Inferior parietal cortex (tissue), 1 donor: ENCODE data around the gene ANKS1B.
"Not testable (repeated sequence)": the region's sequence is repeated elsewhere in the genome, so short reads cannot be mapped to it uniquely, and the experiment has no call there.

Experiments used
- DNase-seq: peaks from one replicate; pipeline ENCODE4 v3.0.0-alpha.2; 2016; ENCODE audit errors: extremely low spot score

The ANKS1B gene

GRCh38 chr12:99598785-99599184 is 386.0 kb downstream of the ANKS1B start:
- no peak for DNase-seq

GRCh38 chr12:99596762-99597161 is 388.0 kb downstream of the ANKS1B start:
- no peak for DNase-seq

- not testable (repeated sequence) for DNase-seq
Observed at GRCh38 chr12:99577125-99577524, 407.6 kb downstream of the ANKS1B start.

GRCh38 chr12:99573980-99574379 is 410.8 kb downstream of the ANKS1B start:
- DNase-seq = no peak

- no peak for DNase-seq
Observed at GRCh38 chr12:99567072-99567471, 417.7 kb downstream of the ANKS1B start.

DNA sequence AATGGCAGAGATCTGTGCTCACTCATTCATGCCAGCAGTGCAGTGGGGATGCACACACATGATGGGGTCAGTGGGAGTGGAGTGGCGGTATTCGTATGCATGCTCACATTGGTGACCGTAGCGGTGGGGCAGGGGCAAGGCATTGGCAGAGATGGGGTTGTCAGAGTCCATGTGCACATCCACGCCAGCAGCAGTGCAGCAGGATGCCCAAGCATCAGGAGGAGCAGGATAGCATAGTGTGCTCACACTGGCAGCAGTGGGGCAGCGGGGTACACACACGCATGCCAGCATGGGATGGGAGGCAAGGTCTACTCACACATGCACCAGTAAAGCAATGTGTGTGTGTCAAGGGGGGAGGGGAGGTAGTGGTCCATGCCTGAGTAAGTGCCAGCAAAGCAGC is 426.6 kb downstream of the ANKS1B start:
- DNase-seq = no peak

GRCh38 chr12:99553461-99553860 is 431.3 kb downstream of the ANKS1B start:
- no peak for DNase-seq

- no peak for DNase-seq
Observed at GRCh38 chr12:99552022-99552421, 432.7 kb downstream of the ANKS1B start.

GRCh38 chr12:99549651-99550050 is 435.1 kb downstream of the ANKS1B start:
- DNase-seq = no peak

DNA sequence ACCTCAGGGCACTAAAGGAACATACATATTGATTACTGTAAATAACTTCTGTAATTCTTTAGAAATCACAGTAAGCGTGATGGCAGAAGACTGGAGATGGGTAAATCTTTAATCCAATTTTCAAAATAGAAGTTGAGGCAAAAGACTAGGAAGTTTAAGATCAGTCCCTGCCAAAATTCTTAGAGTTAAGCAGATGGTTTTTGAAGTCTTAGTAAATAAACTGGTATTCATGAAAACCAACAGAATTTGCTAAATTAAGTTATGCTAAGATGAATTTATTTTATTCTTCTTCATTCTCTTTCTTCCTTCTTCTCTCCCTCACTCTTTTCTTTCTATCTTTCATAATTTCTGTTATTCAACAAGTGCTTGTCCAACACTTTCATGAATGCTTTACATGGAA is 435.5 kb downstream of the ANKS1B start:
- DNase-seq = no peak

DNA sequence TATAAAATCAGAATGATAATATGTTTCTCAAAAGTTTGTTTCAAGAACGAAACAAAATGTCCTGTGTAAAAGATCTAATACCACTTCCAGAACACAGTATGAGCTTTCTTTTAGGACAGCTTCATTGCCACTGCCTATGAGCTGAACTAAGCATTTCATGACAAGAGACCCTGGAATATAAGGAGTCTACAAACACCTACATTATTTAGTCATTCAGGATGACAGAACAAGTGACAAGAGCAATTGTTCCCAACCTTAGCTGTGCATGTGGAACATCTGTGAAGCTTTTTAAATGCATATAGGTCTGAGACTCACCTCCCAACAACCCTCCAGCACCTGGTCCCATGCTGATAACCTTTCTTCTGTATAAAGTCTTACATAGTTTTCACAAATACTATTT is 440.3 kb downstream of the ANKS1B start:
- no peak for DNase-seq

DNA sequence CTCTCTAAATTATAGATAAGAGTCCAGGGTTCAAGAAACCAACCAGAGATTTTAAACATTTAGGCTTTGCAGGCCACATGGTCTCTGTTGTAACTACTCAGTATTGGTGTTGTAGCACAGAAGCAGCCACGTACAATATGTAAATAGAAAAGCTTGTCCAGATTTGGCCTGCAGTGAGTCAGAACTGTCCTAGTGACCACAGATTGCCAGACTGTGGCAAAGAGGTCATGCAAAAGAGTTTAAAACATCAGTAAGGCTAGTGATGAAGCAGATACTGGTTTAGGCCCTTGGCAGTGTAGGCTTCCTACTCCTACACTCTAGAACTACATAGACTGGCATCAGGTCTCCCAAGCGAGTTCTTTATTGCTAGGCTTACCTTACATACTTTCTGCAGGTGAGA is 454.8 kb downstream of the ANKS1B start:
- DNase-seq = no peak

DNA sequence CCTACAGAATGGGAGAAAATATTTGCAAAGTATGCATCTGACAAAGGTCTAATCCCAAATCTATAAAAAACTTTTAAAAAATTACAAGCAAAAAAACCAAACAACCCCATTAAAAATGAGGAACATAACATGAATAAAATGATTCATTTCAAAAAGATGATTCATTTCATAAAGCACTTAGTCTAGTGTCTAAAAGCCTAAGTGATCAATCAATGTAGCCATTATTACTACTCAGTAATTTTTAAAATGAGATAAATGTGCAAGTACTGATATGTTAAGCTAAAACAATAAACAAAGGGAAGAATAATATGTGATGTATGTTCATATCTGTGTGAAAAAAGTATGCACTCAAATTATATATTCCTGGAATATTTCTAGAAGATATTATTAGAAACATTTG is 456.3 kb downstream of the ANKS1B start:
- DNase-seq = no peak

DNA sequence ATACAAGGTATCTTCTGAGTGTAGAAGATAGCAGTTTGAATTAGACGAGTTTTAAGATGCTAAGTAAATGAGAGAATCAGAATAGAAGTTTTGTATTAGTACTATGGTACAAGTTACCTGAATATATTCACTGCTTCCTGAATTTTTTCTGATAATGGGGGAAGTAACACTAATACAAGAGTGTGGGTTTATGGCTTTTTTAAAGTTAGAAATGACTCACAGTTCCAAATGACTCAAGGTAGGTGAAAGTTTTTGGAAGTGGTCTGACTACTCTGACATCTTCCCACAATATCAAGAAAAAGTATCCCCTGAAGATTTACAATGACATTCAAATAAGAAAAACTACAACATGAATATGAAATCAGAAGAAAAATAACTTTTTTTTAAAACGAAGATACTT is 460.9 kb downstream of the ANKS1B start:
- DNase-seq = no peak

- no peak for DNase-seq
Observed at GRCh38 chr12:99522456-99522855, 462.3 kb downstream of the ANKS1B start.

- DNase-seq = no peak
Observed at GRCh38 chr12:99521664-99522063, 463.1 kb downstream of the ANKS1B start.

- no peak for DNase-seq
Observed at GRCh38 chr12:99513066-99513465, 471.7 kb downstream of the ANKS1B start.

GRCh38 chr12:99505805-99506204 is 478.9 kb downstream of the ANKS1B start:
- no peak for DNase-seq

DNA sequence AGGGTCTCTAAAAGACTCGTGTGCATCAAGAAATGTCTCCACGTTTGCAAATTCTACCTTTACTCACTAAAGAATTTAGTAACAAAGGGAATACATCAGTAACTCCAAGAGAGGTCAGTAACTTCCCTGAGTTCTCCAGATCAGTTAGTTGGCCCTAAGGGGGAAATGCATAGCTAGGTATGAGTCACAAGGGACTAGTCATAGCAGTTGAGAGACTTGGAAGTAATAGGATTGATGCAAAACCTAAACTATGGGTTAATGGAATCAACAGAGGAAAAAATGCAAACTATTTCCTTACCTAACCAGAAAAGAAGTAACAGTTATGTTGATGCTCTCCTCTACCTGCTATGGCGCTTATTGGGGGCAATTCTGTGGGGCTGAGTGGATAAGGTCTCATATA is 486.0 kb downstream of the ANKS1B start:
- DNase-seq = no peak

GRCh38 chr12:99495799-99496198 is 488.9 kb downstream of the ANKS1B start:
- DNase-seq = no peak

GRCh38 chr12:99493197-99493596 is 491.5 kb downstream of the ANKS1B start:
- DNase-seq = no peak

- DNase-seq = no peak
Observed at GRCh38 chr12:99486277-99486676, 498.5 kb downstream of the ANKS1B start.

GRCh38 chr12:99479149-99479548 is 505.6 kb downstream of the ANKS1B start:
- DNase-seq = no peak

- DNase-seq = no peak
Observed at GRCh38 chr12:99476956-99477355, 507.8 kb downstream of the ANKS1B start.
